ENCODE measurements around the gene TLR7.

The TLR7 gene

DNA sequence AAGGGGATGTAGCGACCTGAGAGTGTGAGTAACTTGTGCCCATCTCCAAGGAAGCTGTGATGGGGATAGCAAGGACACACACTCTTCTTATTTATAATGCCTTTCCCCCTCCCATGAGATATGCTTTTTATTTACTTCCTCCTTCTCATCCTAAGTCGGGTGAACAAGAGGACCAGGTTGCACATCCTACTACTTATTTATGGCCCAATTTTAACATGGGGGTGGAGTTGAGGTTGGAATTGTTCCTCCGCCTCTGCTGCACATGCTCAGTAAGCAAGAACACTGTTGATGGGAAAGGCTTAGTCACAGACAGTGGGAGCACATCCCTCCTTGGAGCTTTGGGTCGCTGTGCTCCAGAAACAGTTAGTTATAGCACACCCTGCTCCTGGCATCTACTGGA, 24.3 kb downstream of the TLR7 start:
- DNase-seq (ENCODE audit: low read depth) = no peak

DNA sequence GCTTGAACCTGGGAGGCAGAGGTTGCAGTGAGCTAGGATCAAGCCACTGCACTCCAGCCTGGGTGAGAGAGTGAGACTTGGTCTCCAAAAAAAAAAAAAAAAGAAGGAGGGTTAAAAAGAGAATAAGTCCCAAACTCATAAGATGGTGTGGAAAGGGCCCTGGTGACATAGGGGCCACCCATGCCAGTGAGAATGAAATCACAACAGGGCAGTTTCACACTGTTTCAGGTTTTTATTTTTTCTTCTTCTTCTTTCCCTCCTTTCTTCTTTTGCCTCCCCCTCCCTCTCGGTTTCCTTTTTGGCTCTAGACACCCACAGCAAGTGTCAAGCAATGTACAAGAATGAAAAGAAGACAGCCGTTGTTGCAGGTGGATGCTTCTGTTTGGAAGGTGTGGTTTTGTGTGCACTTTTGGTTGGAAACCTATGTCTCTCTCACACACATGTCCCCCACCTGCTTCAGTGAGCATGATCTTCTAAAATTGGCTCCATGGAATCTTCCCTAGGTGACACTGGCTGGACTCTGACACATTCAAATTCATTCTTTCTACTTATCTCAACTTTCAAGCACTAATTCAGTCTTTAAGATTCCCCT, 25.1 kb downstream of the TLR7 start:
- DNase-seq (ENCODE audit: low read depth) = no peak

DNA sequence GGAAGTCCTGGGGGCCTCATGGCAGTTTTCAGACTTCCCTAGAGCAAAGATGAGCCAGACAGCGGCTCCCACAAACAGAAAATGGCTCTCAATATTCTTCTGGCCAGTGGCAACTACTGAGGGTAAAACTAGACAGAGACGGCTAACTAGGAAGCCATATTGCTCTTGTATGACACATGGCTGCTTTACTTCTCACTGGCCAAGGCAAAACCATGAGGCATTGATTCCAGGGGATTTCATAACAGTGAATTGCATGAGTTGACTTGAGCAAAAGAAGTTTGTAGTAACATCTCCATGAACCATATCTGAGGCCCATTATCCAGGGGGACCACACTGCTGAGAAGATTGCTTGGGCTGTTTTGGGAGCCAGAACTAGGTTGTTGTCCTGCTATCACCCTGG, 25.8 kb downstream of the TLR7 start:
- no peak for DNase-seq (ENCODE audit: low read depth)

GRCh38 chrX:12894074-12895030, 27.5 kb downstream of the TLR7 start:
- no peak for DNase-seq (ENCODE audit: low read depth)

GRCh38 chrX:12895866-12896265, 29.0 kb downstream of the TLR7 start:
- no peak for DNase-seq (ENCODE audit: low read depth)

DNA sequence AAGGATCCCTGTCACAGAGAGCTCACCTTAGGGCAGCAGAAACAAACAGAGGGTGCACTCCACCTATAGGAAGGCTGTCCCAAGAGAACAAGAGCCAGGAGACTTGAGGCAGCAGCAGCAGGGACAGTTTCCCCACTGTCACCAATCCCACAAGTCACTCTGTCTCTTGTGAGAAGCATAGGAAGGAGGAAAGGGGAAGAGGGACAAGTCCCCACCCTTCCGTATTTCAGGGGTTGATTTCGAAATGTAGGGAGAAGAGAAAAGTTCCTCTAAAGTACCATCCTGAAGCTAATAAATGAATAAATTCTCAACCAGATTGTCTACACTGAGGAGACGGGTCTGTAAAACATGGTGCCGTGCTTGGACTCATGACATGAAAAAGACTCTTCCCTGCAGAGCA, 30.1 kb downstream of the TLR7 start:
- no peak for DNase-seq (ENCODE audit: low read depth)

- DNase-seq (ENCODE audit: low read depth) = no peak
Measured at GRCh38 chrX:12898073-12898472, 31.2 kb downstream of the TLR7 start.

DNA sequence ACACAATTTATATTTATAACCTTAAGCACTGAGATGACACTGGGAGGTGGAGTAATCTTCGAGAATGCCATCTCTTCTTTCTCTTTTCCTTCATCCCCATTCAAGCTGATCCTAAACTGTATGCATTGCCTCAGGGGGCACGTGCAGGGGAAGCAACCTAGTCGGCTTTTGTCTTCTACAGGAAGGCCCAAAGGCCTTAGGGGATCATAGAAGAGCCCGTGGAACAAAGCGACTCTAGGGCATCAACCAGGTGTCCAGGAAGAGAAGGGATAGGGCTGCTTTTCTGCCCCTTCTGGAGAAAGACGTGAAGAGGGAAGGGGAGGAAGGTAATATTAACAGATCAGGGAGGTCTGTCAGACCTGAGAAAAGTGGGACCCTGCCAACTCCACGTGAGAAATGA, 32.6 kb downstream of the TLR7 start:
- DNase-seq (ENCODE audit: low read depth) = no peak

DNA sequence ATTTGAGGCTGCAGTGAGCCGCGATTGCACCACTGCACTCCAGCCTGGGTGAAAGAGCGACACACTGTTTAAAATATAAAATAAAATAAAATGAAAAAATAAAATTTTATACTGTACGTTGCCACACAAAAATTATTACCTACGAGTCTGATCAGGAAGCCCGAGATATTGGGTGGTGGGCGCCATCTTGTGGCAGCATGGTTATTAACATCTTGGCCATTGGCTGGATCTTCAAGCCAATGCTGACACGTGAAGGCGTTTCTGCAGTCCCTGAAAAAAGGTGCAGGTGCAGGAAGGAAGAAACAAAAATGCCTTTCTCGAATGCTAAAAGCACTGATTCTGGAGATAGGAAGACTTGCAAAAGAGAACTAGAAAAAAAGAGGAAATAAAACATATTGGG, 34.6 kb downstream of the TLR7 start:
- DNase-seq (ENCODE audit: low read depth) = peak; percentile 29

DNA sequence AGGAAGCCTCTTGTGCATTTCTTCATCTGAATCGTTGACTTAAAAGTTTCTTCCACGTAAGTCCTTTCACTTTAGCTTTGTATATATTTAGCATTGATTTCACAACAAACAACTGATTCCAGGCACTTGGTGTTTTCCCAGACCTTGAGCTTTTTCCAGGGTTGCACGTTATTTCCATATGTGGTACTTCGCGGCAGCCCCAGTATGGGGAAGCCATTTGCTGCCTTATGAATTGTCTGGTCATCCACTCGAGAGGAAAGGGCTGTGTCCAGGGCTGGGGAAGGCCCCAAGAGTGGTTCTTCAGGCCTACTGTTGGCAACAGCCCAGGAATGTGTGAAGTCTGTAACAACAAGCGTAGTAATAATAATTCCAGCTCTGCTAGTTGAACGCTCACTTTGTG, 36.8 kb downstream of the TLR7 start:
- DNase-seq (ENCODE audit: low read depth) = no peak

DNA sequence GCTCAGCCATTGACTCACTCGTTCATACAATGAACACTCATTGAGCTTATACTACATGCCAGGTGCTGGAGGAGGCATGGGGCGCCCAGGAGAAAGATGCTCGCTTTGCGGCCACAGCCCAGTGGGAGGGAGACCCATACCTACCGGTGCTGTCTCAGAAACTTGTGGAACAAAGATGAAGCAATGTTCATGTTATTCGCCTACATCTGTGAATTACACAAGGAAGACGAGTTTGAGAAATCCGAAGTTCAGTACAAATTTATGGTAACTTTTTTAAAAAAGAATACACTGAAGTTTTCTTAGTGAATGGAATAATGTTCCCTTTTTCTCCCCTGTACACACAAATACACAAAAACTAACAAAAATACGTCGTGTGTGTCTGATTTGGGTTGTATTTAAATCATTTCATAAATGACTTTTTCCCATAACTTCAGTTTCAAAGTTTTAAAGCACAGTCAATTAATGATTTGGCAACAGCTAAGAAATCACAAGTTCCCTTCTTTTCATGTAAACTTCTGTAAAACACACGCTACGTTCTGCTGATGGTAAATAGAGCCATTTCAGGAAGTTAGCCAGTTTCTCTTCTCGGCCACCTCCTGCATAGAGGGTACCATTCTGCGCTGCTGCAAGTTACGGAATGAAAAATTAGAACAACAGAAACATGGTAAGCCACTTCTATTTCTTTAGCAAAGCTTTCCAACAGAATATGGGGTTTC, 39.3 kb downstream of the TLR7 start, which contains the start of gene TLR8:
Gene TLR8, plus strand, starts transcription at position 575 of the 716 bp plus-strand sequence. Its CDS starts 87 bp downstream, at position 662.
- no peak for DNase-seq (ENCODE audit: low read depth)

DNA sequence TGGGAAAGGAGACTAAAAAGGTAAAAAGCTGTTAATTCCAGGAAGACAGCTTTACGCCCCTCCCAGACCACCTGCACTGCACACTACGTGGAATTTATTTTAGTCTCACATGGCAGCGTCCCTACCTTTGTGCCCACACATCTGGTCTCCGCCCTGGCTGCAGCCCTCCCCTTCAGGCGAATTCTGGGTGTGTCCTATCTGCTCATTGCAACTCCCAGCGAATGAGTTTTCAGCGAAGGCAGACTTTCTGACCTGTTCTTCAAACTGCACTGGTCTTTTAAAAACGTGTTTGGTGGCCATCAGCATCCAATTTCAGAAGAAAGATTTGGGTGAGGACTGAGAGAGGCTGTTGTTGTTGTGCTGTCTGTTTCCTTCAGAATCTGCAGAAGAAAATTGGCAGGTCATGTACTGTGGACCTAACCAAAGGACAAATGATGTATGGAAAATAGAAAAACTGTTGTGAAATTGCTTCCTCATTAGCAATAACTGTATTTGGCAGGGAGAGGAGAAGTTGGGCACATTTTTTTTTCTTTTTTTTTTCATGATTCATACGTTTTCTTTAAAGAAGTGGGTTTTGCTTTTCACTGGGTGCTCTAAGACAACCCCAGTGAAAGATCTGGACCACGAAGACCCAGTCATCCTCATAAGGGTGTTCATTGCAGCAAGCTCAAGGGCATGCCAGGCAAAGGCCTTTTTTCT, 43.7 kb downstream of the TLR7 start:
- DNase-seq (ENCODE audit: low read depth) = no peak

GRCh38 chrX:12911122-12911470, 44.2 kb downstream of the TLR7 start:
- DNase-seq (ENCODE audit: low read depth) = no peak

DNA sequence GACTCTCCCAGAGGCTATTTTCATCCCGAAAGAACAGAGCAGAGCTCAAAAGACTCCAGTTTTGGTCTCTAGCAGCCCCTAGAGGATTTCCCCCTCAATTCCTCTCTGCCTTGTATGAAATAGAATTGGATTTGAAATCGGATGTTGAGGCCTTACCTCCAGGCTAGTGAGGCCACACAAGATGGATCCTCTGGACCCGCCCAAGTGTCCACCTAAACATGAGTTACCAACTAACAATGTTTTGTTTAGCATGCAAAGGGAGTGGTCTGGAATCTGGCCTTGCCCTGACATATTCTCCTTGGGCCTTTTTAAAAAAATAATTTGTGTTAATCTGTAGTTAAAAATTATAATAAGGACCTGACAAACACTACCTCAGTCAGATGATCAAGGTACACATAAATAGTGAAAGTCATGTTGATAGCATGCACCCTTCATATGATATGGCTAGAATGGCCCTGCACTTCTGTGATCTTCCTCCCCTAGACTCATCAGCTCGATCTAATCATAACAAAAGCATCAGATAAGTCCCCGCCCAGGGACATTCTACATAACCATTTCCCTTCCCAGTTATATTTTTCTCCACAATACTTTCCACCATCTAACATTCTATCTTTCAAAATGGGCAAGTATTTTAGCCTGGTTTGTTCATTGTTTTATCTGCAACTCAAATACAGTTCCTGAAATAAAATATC, 46.1 kb downstream of the TLR7 start:
- DNase-seq (ENCODE audit: low read depth) = no peak

DNA sequence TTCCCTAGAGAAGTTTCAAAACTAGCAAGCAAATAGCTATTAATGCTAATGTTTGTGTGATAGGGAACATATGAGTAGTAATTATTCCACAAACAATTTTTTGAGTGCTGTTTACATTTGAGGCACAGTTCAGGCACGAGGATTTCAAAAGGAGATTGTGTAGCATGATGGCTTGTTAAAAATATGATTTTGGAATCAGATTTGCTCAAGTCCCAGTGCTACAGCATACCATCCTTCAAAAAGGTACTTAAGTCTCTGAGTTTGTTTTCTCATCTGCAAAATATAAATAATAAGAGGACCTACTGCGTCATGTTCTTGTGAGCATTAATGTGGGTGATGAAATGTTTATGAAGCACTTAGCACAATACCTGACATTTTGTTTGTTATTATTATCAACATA, 50.9 kb downstream of the TLR7 start:
- DNase-seq (ENCODE audit: low read depth) = no peak

DNA sequence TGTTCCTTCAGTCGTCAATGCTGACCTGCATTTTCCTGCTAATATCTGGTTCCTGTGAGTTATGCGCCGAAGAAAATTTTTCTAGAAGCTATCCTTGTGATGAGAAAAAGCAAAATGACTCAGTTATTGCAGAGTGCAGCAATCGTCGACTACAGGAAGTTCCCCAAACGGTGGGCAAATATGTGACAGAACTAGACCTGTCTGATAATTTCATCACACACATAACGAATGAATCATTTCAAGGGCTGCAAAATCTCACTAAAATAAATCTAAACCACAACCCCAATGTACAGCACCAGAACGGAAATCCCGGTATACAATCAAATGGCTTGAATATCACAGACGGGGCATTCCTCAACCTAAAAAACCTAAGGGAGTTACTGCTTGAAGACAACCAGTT, 52.2 kb downstream of the TLR7 start:
- no peak for DNase-seq (ENCODE audit: low read depth)

GRCh38 chrX:12919620-12920019, 52.7 kb downstream of the TLR7 start:
- DNase-seq (ENCODE audit: low read depth) = no peak

GRCh38 chrX:12920990-12921389, 54.1 kb downstream of the TLR7 start:
- no peak for DNase-seq (ENCODE audit: low read depth)

DNA sequence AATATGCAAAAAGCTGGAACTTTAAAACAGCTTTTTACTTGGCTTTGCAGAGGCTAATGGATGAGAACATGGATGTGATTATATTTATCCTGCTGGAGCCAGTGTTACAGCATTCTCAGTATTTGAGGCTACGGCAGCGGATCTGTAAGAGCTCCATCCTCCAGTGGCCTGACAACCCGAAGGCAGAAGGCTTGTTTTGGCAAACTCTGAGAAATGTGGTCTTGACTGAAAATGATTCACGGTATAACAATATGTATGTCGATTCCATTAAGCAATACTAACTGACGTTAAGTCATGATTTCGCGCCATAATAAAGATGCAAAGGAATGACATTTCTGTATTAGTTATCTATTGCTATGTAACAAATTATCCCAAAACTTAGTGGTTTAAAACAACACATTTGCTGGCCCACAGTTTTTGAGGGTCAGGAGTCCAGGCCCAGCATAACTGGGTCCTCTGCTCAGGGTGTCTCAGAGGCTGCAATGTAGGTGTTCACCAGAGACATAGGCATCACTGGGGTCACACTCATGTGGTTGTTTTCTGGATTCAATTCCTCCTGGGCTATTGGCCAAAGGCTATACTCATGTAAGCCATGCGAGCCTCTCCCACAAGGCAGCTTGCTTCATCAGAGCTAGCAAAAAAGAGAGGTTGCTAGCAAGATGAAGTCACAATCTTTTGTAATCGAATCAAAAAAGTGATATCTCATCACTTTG, 55.2 kb downstream of the TLR7 start:
- no peak for DNase-seq (ENCODE audit: low read depth)

- no peak for DNase-seq (ENCODE audit: low read depth)
Measured at GRCh38 chrX:12922599-12922919, 55.7 kb downstream of the TLR7 start.

DNA sequence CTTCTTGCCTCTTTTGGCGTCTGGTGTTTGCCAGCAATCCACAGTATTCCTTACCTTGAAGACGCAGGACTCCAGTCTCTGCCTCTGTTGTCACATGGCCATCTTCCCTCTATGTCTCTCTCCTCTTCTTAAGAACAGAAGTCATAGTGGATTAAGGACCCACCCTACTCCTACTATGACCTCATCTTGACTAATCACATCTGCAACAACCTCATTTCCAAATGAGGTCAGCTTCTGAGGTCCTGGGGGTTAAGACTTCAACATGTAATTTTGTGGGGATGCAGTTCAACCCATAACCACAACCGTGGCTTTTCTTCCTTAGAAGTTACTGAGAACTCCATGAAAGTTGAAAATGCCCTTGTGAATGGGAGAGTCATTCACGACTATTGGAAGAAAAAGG, 62.8 kb downstream of the TLR7 start:
- DNase-seq (ENCODE audit: low read depth) = no peak
